ENCODE data around the gene SGPP2.

- TF ChIP-seq FOSL2 (IDR thresholded peaks at IDR 0.05) (no peak), FOSL2 (CRISPR knock-in tag; IDR thresholded peaks at IDR 0.05) (no peak), POLR2A (IDR thresholded peaks at IDR 0.05; ENCODE audit: low read length) (no peak), CTCF (IDR thresholded peaks at IDR 0.05) (no peak), JUN (IDR thresholded peaks at IDR 0.05) (no peak), SMC3 (IDR thresholded peaks at IDR 0.05) (no peak), PHF8 (IDR thresholded peaks at IDR 0.05; ENCODE audit: borderline replicate concordance, low read depth) (no peak), RAD21 (conservative IDR thresholded peaks at IDR 0.05 in 1 of 2, IDR thresholded peaks at IDR 0.05 in 1 of 2) (no peak), EP300 (IDR thresholded peaks at IDR 0.05) (no peak), CHD4 (IDR thresholded peaks at IDR 0.05; ENCODE audit: borderline replicate concordance) (no peak), HOXB13 (CRISPR knock-in tag; IDR thresholded peaks at IDR 0.05; ENCODE audit: low read depth) (no peak)
These were observed 48.5 kb upstream of the SGPP2 start for GRCh38 chr2:222375798-222376197.

Measured in A549 (cell line).